Prostate gland (tissue), 2 donors: ENCODE data around the gene C1QTNF6. TPM values are rescaled to one million over a fixed set of nuclear protein-coding genes. Genes with fewer than 3 reads are reported as not detected.
A peak's percentile ranks its signal among the peaks of the same experiment; 100 is the strongest.

Experiments used
- DNase-seq: peaks from one replicate; pipeline ENCODE4 v3.0.0-alpha.2; 2019; ENCODE audit warnings: low spot score
- H3K27ac ChIP-seq, 2 donors: fragments of 200-600 bp; sonication (generic); 2 replicates each; pipeline ENCODE4 v1.5.1; 2017 to 2019
- H3K27me3 ChIP-seq: fragments of 200-600 bp; sonication (generic); replicated peaks from 2 replicates; pipeline ENCODE4 v1.5.1; 2019; ENCODE audit not compliant: insufficient read depth
- H3K36me3 ChIP-seq, 2 donors: fragments of 200-600 bp; sonication (generic); 1 replicate in 1 of 2; 2 replicates in 1 of 2; pipeline versions ENCODE4 v1.5.1 to v1.8.1; 2017 to 2019
- H3K4me1 ChIP-seq: fragments of 200-600 bp; sonication (generic); replicated peaks from 2 replicates; pipeline ENCODE4 v1.5.1; 2019
- H3K4me3 ChIP-seq, 2 donors: fragments of 200-600 bp; sonication (generic); 2 replicates each; pipeline ENCODE4 v1.5.1; 2017 to 2019
- H3K9me3 ChIP-seq: fragments of 200-600 bp; sonication (generic); 2 replicates; pipeline ENCODE4 v1.5.1; 2017
- CTCF ChIP-seq, 4 experiments: fragments of 200-600 bp in 2 of 4; fragments of 450-650 bp in 2 of 4; sonication (generic) in 2 of 4; IDR thresholded peaks; 1 replicate in 3 of 4; 2 replicates in 1 of 4; pipeline ENCODE4 v1.5.1; 2016 to 2019; ENCODE audit warnings: antibody characterized with exemption in 4 of 4, mild to moderate bottlenecking in 2 of 4, moderate library complexity in 2 of 4
- POLR2A ChIP-seq: fragments of 450-650 bp; IDR thresholded peaks from one replicate; pipeline ENCODE4 v1.6.1; 2016; ENCODE audit warnings: antibody characterized with exemption, mild to moderate bottlenecking
- POLR2AphosphoS5 ChIP-seq: sonication (generic); formaldehyde crosslinking; IDR thresholded peaks from one replicate; pipeline ENCODE4 v1.6.1; 2017; ENCODE audit warnings: antibody characterized with exemption
- WGBS: methylation state at CpG from one replicate; pipeline ENCODE4 v1.1.5; 2018; 5-methylcytosine and 5-hydroxymethylcytosine counted together
- intact Hi-C: fragments of 100-400 bp; cut with DNase I; formaldehyde crosslinking; loops from one replicate; pipeline ENCODE4 v1.14.2; 2022
- total RNA-seq, 2 donors: library from RNA; depleted of rRNA; stranded (reverse); fragments of >200 nt; gene quantifications; one replicate each; pipeline ENCODE4 v1.1.0, GENCODE V29; 2016

Gene C1QTNF6
- total RNA-seq, 2 donors from 2014 or later = 2.1 to 9.3 TPM

GRCh38 chr22:37197451-37198257 lies 9.6 kb upstream of the C1QTNF6 start:
- no peak overlapping the region for H3K4me3 ChIP-seq
- H3K4me1 ChIP-seq = peaks cover 18% of the 10 kb centered on the region
- H3K27ac ChIP-seq = peak overlapping the region; percentile 89 to 94
- TF ChIP-seq CTCF (IDR thresholded peaks at IDR 0.05) (no peak), POLR2A (no peak), POLR2AphosphoS5 (no peak)
- intact Hi-C loops = loop anchor here (10.0 kb wide), 1 partner anchor 413 kb away; no protein-coding TSS in a partner anchor
- no peaks in the 10 kb centered on the region for H3K9me3 ChIP-seq
- H3K27me3 ChIP-seq = no peaks in the 10 kb centered on the region
- 41% methylated on average over 12 of the region's 12 CpGs for WGBS
- H3K36me3 ChIP-seq = no peaks in the 10 kb centered on the region
- DNase-seq = peak; percentile 38

- Histone ChIP-seq H3K4me3 (no peak overlapping the region), H3K4me1 (peaks cover 18% of the 10 kb centered on the region), H3K27ac (peak overlapping the region; percentile 89 to 94), H3K9me3 (no peaks in the 10 kb centered on the region), H3K27me3 (no peaks in the 10 kb centered on the region), H3K36me3 (no peaks in the 10 kb centered on the region)
- peak; percentile 69 for DNase-seq
- intact Hi-C loops = loop anchor here (10.0 kb wide), 1 partner anchor 412 kb away; no protein-coding TSS in a partner anchor
- WGBS = 54% methylated on average over 14 of the region's 14 CpGs
- TF ChIP-seq POLR2AphosphoS5 (peak; percentile 69), POLR2A (no peak), CTCF (IDR thresholded peaks at IDR 0.05) (peak in 1 of 4 experiments; percentile 15)
These were observed 8.7 kb upstream of the C1QTNF6 start for GRCh38 chr22:37196539-37197450.

GRCh38 chr22:37195921-37196320 lies 7.9 kb upstream of the C1QTNF6 start:
- H3K36me3 ChIP-seq = no peaks in the 10 kb centered on the region
- intact Hi-C loops = loop anchor here (10.0 kb wide), 1 partner anchor 411 kb away; no protein-coding TSS in a partner anchor

GRCh38 chr22:37194750-37195149 lies 6.7 kb upstream of the C1QTNF6 start:
- WGBS = 96% methylated on average over 3 of the region's 3 CpGs
- Histone ChIP-seq H3K4me3 (no peak overlapping the region), H3K36me3 (no peaks in the 10 kb centered on the region), H3K4me1 (peaks cover 24% of the 10 kb centered on the region), H3K27me3 (no peaks in the 10 kb centered on the region), H3K9me3 (no peaks in the 10 kb centered on the region), H3K27ac (no peak overlapping the region)
- intact Hi-C loops = loop anchor here (10.0 kb wide), 1 partner anchor 410 kb away; no protein-coding TSS in a partner anchor
- TF ChIP-seq POLR2A (no peak), POLR2AphosphoS5 (no peak), CTCF (IDR thresholded peaks at IDR 0.05) (no peak)
- no peak for DNase-seq

More at GRCh38 chr22:37195921-37196320, 7.9 kb upstream of the C1QTNF6 start:
- no peak overlapping the region for H3K4me3 ChIP-seq
- peak overlapping the region; percentile 89 to 94 for H3K27ac ChIP-seq
- H3K4me1 ChIP-seq = peaks cover 18% of the 10 kb centered on the region
- H3K27me3 ChIP-seq = no peaks in the 10 kb centered on the region
- WGBS = 69% methylated on average over 4 of the region's 4 CpGs
- no peaks in the 10 kb centered on the region for H3K9me3 ChIP-seq
- TF ChIP-seq POLR2AphosphoS5 (no peak), CTCF (IDR thresholded peaks at IDR 0.05) (no peak), POLR2A (no peak)
- no peak for DNase-seq
